Transverse colon (tissue), 4 donors: ENCODE results near the gene WDR18.

ENCODE experiments used
- EP300 ChIP-seq: sonication (generic); formaldehyde crosslinking; IDR thresholded peaks from one replicate; pipeline ENCODE4 v1.6.1; 2017; ENCODE audit warnings: antibody characterized with exemption, low read depth
- POLR2AphosphoS5 ChIP-seq, 3 donors: sonication (generic); formaldehyde crosslinking; IDR thresholded peaks; one replicate each; pipeline ENCODE4 v1.6.1; 2016; ENCODE audit warnings: antibody characterized with exemption in 3 of 3
- TF ChIP-seq, protein P1 (sequence below), 5 experiments: fragments of 200-600 bp in 3 of 5; fragments of 450-650 bp in 2 of 5; sonication (generic) in 3 of 5; IDR thresholded peaks; 1 replicate in 2 of 5; 2 replicates in 3 of 5; pipeline ENCODE4 v1.5.1; 2016 to 2017; ENCODE audit warnings: antibody characterized with exemption in 5 of 5, inconsistent platforms in 3 of 5, mild to moderate bottlenecking in 2 of 5, moderate library complexity in 1 of 5

- TF ChIP-seq, protein P1, sequence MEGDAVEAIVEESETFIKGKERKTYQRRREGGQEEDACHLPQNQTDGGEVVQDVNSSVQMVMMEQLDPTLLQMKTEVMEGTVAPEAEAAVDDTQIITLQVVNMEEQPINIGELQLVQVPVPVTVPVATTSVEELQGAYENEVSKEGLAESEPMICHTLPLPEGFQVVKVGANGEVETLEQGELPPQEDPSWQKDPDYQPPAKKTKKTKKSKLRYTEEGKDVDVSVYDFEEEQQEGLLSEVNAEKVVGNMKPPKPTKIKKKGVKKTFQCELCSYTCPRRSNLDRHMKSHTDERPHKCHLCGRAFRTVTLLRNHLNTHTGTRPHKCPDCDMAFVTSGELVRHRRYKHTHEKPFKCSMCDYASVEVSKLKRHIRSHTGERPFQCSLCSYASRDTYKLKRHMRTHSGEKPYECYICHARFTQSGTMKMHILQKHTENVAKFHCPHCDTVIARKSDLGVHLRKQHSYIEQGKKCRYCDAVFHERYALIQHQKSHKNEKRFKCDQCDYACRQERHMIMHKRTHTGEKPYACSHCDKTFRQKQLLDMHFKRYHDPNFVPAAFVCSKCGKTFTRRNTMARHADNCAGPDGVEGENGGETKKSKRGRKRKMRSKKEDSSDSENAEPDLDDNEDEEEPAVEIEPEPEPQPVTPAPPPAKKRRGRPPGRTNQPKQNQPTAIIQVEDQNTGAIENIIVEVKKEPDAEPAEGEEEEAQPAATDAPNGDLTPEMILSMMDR (IDR thresholded peaks at IDR 0.05) = no peak
- TF ChIP-seq POLR2AphosphoS5 (IDR thresholded peaks at IDR 0.05) (no peak), EP300 (no peak)
Measured at GRCh38 chr19:939922-940321, 44.2 kb upstream of the WDR18 start.
